Stomach (tissue), 9 donors: ENCODE data around the gene WDR7. TPM values are rescaled to one million over a fixed set of nuclear protein-coding genes. Genes with fewer than 3 reads are reported as not detected.

Experiments used
- DNase-seq, 2 donors: peaks; one replicate each; pipeline versions ENCODE4 v3.0.0 to v3.0.0-alpha.2; 2013 to 2019
- H3K27ac ChIP-seq, 5 donors: fragments of 200-600 bp in 4 of 5; sonication (generic) in 4 of 5; one replicate each; pipeline ENCODE4 v1.5.1; 2013 to 2019; ENCODE audit warnings: mild to moderate bottlenecking in 1 of 5, moderate library complexity in 1 of 5
- H3K27me3 ChIP-seq, 3 donors: fragments of 200-600 bp; sonication (generic); one replicate each; pipeline ENCODE4 v1.5.1; 2017 to 2019; ENCODE audit warnings: mixed run types in 1 of 3
- H3K36me3 ChIP-seq, 4 donors: fragments of 200-600 bp; sonication (generic); 1 replicate in 3 of 4; 2 replicates in 1 of 4; pipeline ENCODE4 v1.5.1; 2016 to 2019
- H3K4me1 ChIP-seq, 4 donors: fragments of 200-600 bp; sonication (generic); one replicate each; pipeline ENCODE4 v1.5.1; 2016 to 2019
- H3K4me3 ChIP-seq, 4 donors: fragments of 200-600 bp; sonication (generic) in 3 of 4; one replicate each; pipeline ENCODE4 v1.5.1; 2016 to 2019; ENCODE audit warnings: mild to moderate bottlenecking in 1 of 4
- H3K9me3 ChIP-seq, 4 donors: fragments of 200-600 bp; sonication (generic); one replicate each; pipeline ENCODE4 v1.5.1; 2016 to 2019
- CTCF ChIP-seq, 7 experiments: fragments of 450-650 bp in 4 of 7; fragments of 200-600 bp in 3 of 7; sonication (generic) in 3 of 7; IDR thresholded peaks; one replicate each; pipeline ENCODE4 v1.5.1; 2016 to 2019; ENCODE audit warnings: antibody characterized with exemption in 7 of 7, control low read depth in 2 of 7, mild to moderate bottlenecking in 1 of 7
- EP300 ChIP-seq: sonication (generic); formaldehyde crosslinking; IDR thresholded peaks from one replicate; pipeline ENCODE4 v1.6.1; 2017; ENCODE audit warnings: antibody characterized with exemption
- POLR2A ChIP-seq, 4 donors: fragments of 450-650 bp; IDR thresholded peaks; one replicate each; pipeline ENCODE4 v1.6.1; 2016; ENCODE audit warnings: antibody characterized with exemption in 4 of 4, control low read depth in 2 of 4, mild to moderate bottlenecking in 1 of 4, moderate library complexity in 1 of 4
- POLR2AphosphoS5 ChIP-seq, 3 donors: sonication (generic); formaldehyde crosslinking; IDR thresholded peaks; one replicate each; pipeline ENCODE4 v1.6.1; 2016; ENCODE audit warnings: antibody characterized with exemption in 3 of 3
- WGBS, 5 donors: extraction: QIAGEN DNeasy Blood & Tissue Kit in 3 of 5; methylation state at CpG; one replicate each; pipeline versions ENCODE4 v1.1.5 to v1.1.7; 2013 to 2018; 5-methylcytosine and 5-hydroxymethylcytosine counted together
- intact Hi-C: fragments of 100-400 bp; cut with DNase I; formaldehyde crosslinking; loops from one replicate; pipeline ENCODE4 v1.15.1; 2023; ENCODE audit warnings: low total_unique reads
- polyA plus RNA-seq, 3 donors: library from polyadenylated mRNA; stranded (reverse); fragments of 200-250 nt; gene quantifications; one replicate each; pipeline ENCODE4 v1.2.3, GENCODE V29; 2013
- total RNA-seq, 5 donors: library from RNA; depleted of rRNA; stranded (reverse); fragments of >200 nt; gene quantifications; one replicate each; pipeline versions ENCODE4 v1.1.0 to v1.2.3, GENCODE V29; 2014 to 2016
- donor health status: healthy with polysubstance abuse.
- donor health status: Bipolar disorder and iron deficiency.
- donor health status: healthy.

The WDR7 gene
- total and polyA plus RNA-seq, 8 donors, result 1.7 to 250 (median 47.2) TPM

DNA sequence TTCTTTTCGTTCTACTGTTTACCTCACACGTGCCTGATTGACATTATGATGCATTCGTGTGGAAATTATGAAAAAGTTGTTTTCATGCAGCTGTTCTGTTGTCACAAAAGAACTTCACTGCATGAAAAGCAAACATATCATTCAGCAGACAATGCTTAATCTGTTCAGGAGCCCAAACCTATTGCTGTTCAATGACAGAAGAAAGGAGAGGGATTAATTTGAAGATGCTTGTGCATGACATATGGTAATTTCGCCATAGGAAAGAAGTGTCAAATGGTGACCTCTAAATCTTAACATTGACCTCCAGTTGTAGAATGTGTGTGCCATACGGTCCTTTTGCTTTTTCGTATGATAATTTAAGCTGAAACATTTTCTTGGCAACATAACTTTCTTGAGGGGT, 124.5 kb downstream of the WDR7 start:
- no peak for DNase-seq
- peaks cover 0 to 14% (median 6%) of the 10 kb centered on the region in 4 donors for H3K36me3 ChIP-seq
- WGBS, 5 donors, result 84 to 92% (median 90%) methylated on average over 6 of the region's 6 CpGs
- no peaks in the 10 kb centered on the region for H3K4me1 ChIP-seq
- no peak for TF ChIP-seq POLR2A (IDR thresholded peaks at IDR 0.05)
- no peaks in the 10 kb centered on the region for H3K9me3 ChIP-seq
- no peaks in the 10 kb centered on the region for H3K27me3 ChIP-seq
- intact Hi-C loops, result no loop called here
- H3K4me3 ChIP-seq, result no peak overlapping the region
- no peak overlapping the region for H3K27ac ChIP-seq

GRCh38 chr18:56787390-56787789, 136.2 kb downstream of the WDR7 start:
- intact Hi-C loops, result no loop called here
- Histone ChIP-seq H3K4me1 (no peaks in the 10 kb centered on the region), H3K27ac (no peak overlapping the region), H3K36me3 (peaks cover 0 to 41% (median 26%) of the 10 kb centered on the region in 4 donors), H3K4me3 (no peak overlapping the region), H3K27me3 (no peaks in the 10 kb centered on the region), H3K9me3 (no peaks in the 10 kb centered on the region)
- no peak for TF ChIP-seq EP300
- TF ChIP-seq POLR2AphosphoS5 (IDR thresholded peaks at IDR 0.05), result no peak
- no peak for TF ChIP-seq POLR2A (IDR thresholded peaks at IDR 0.05)
- no peak for TF ChIP-seq CTCF (IDR thresholded peaks at IDR 0.05)
- whole genome bisulfite sequencing, 5 donors, result 85 to 96% (median 91%) methylated on average over 5 of the region's 5 CpGs
- no peak for DNase-seq

DNA sequence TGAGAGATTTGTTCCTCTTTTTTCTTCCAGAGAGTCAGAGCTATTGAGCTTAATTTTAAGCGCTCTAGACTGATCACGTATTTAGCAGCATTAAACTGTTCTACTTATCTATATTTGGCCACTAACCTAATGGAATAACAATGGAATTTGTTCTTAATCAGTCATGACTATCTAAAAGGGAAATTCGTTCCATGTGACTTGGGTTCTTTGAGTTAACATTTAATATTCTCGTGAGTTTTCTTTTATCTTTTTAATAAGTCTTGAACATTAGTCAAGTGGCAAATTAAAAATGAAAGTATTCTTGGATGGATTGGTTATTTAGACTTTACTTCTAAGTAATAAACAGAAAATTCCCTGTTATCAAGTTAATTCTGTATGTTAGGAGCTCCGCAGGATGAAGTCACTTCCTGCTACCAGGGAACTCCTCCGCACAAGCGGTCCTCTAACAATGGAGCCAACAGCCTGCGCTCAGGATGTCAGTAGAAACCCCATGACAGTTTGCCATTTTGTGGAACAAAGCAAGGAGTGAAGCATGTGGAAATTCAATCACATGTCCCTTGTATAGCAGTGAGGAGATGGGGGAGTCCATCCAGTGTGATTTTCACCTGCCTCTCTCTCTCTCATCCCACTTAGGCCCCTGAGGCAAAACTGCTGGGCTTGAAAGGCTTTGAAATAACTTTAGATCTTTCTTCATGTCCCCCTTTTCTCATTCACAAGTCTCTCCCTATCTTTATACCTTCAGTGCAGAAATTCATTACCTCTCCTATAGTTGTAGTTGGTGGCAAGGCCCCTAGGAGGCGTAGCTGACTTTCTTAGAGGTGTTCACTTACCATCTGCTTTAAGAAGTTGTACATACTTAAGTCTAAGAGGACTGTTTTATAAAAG, 138.1 kb downstream of the WDR7 start:
- WGBS, 5 donors, result 66 to 77% (median 74%) methylated on average over 9 of the region's 9 CpGs
- Histone ChIP-seq H3K9me3 (no peaks in the 10 kb centered on the region), H3K4me3 (no peak overlapping the region), H3K36me3 (peaks cover 0 to 30% (median 16%) of the 10 kb centered on the region in 4 donors), H3K27me3 (no peaks in the 10 kb centered on the region), H3K27ac (no peak overlapping the region), H3K4me1 (no peaks in the 10 kb centered on the region)
- TF ChIP-seq POLR2A (IDR thresholded peaks at IDR 0.05) (no peak), CTCF (IDR thresholded peaks at IDR 0.05) (peak in 1 of 7 experiments; percentile 18)
- peak in 1 of 2 donors; percentile 38 for DNase-seq
- intact Hi-C loops, result no loop called here

GRCh38 chr18:56789889-56790180, 138.7 kb downstream of the WDR7 start:
- peaks cover 0 to 26% (median 14%) of the 10 kb centered on the region in 4 donors for H3K36me3 ChIP-seq
- 96 to 100% (median 99%) methylated on average over 3 of the region's 3 CpGs for WGBS, 5 donors
- no peaks in the 10 kb centered on the region for H3K27me3 ChIP-seq
- DNase-seq, result no peak
- no peaks in the 10 kb centered on the region for H3K9me3 ChIP-seq
- no peak overlapping the region for H3K4me3 ChIP-seq
- H3K4me1 ChIP-seq, result no peaks in the 10 kb centered on the region
- TF ChIP-seq POLR2AphosphoS5 (IDR thresholded peaks at IDR 0.05) (no peak), POLR2A (IDR thresholded peaks at IDR 0.05) (no peak), CTCF (IDR thresholded peaks at IDR 0.05) (no peak), EP300 (no peak)
- intact Hi-C loops, result no loop called here
- no peak overlapping the region for H3K27ac ChIP-seq

- peaks cover 0 to 10% (median 0%) of the 10 kb centered on the region in 4 donors for H3K36me3 ChIP-seq
- 68 to 80% (median 69%) methylated on average over 1 of the region's 1 CpG for WGBS, 5 donors
- no peaks in the 10 kb centered on the region for H3K27me3 ChIP-seq
- H3K4me1 ChIP-seq, result peaks cover 0 to 4% (median 0%) of the 10 kb centered on the region in 4 donors
- H3K4me3 ChIP-seq, result no peak overlapping the region
- intact Hi-C loops, result no loop called here
- H3K27ac ChIP-seq, result no peak overlapping the region
- DNase-seq, result no peak
- no peaks in the 10 kb centered on the region for H3K9me3 ChIP-seq
- TF ChIP-seq POLR2AphosphoS5 (IDR thresholded peaks at IDR 0.05), result no peak
Measured at GRCh38 chr18:56795381-56795780, 144.2 kb downstream of the WDR7 start.
